Measurements from ENCODE around the gene APBB3.

APBB3 gene

GRCh38 chr5:140556438-140556837 is 8.0 kb downstream of the APBB3 start (continued):
- TF ChIP-seq PATZ1 (tag by site-specific recombination; IDR thresholded peaks at IDR 0.05) (no peak), ZNF16 (tag by site-specific recombination; IDR thresholded peaks at IDR 0.05; ENCODE audit: low read depth) (no peak)

GRCh38 chr5:140555747-140556312 is 8.6 kb downstream of the APBB3 start:
- Histone ChIP-seq H3K9me3 (ENCODE audit: control insufficient read depth, insufficient read depth, low read depth, low read length) (no peaks in the 10 kb centered on the region), H3K27ac (ENCODE audit: extremely low read depth, low read depth, low read length) (no peak overlapping the region), H3K4me3 (ENCODE audit: low read depth, low read length) (peak overlapping the region; percentile 90), H3K4me1 (ENCODE audit: control insufficient read depth, insufficient read depth, low read length) (0 out of 2 replicates have a peak, but pooled peaks cover 4% of the 10 kb centered on the region), H3K36me3 (ENCODE audit: control insufficient read depth in 2 of 2, insufficient read depth in 1 of 2, low read length in 2 of 2) (peaks cover 0 to 58% of the 10 kb centered on the region in 2 experiments; a peak in 2 of 3 replicates)
- ChIA-PET CTCF (interaction anchor here (0.8 to 2.9 kb wide), 2 partner anchors 80 to 182 kb away, joined by 5 to 11 read pairs; no protein-coding TSS in a partner anchor), POLR2A (interaction anchor here (1.1 to 1.2 kb wide), 2 partner anchors 8 to 155 kb away, joined by 3 to 4 read pairs; partner anchors contain the start of gene APBB3)
- no peak for TF ChIP-seq BCL11B (tag by site-specific recombination; IDR thresholded peaks at IDR 0.05; ENCODE audit: low read depth)
- no peak for TF ChIP-seq ZNF555 (tag by site-specific recombination; conservative IDR thresholded peaks at IDR 0.05)
- TF ChIP-seq ZBTB26 (tag by site-specific recombination; optimal IDR thresholded peaks at IDR 0.05), result no peak
- no peak for TF ChIP-seq ZNF416 (tag by site-specific recombination; IDR thresholded peaks at IDR 0.05)
- TF ChIP-seq ZNF621 (tag by site-specific recombination; IDR thresholded peaks at IDR 0.05), result no peak
- no peak for TF ChIP-seq ZNF404 (tag by site-specific recombination; IDR thresholded peaks at IDR 0.05)

GRCh38 chr5:140554454-140554853 is 9.9 kb downstream of the APBB3 start:
- ChIA-PET POLR2A (interaction anchor here (0.5 to 1.6 kb wide), 5 partner anchors 10 to 153 kb away, joined by 3 to 6 read pairs (median 4); partner anchors contain the start of genes IK and NDUFA2), CTCF (interaction anchor here (1.0 kb wide), 1 partner anchor 80 kb away, joined by 3 read pairs; no protein-coding TSS in a partner anchor)
- H3K9me3 ChIP-seq (ENCODE audit: control insufficient read depth, insufficient read depth, low read depth, low read length), result no peaks in the 10 kb centered on the region
- peaks cover 0 to 59% of the 10 kb centered on the region in 2 experiments for H3K36me3 ChIP-seq (ENCODE audit: control insufficient read depth in 2 of 2, insufficient read depth in 1 of 2, low read length in 2 of 2)
- H3K27ac ChIP-seq (ENCODE audit: extremely low read depth, low read depth, low read length), result no peak overlapping the region
- no peak for TF ChIP-seq ZNF561 (tag by site-specific recombination; IDR thresholded peaks at IDR 0.05; ENCODE audit: borderline replicate concordance)
- no peak for TF ChIP-seq ZNF645 (tag by site-specific recombination; IDR thresholded peaks at IDR 0.05)
- no peak for TF ChIP-seq PRDM10 (tag by site-specific recombination; IDR thresholded peaks at IDR 0.05)
- no peak for TF ChIP-seq ZNF140 (tag by site-specific recombination; IDR thresholded peaks at IDR 0.05)
- peak; percentile 39; the same call in 1 of the 2 replicates for TF ChIP-seq ZEB2 (tag by site-specific recombination; IDR thresholded peaks at IDR 0.05)
- no peak for TF ChIP-seq HOXC10 (CRISPR knock-in tag; IDR thresholded peaks at IDR 0.05)
- TF ChIP-seq PRDM1 (tag by site-specific recombination; IDR thresholded peaks at IDR 0.05), result peak; percentile 86
- TF ChIP-seq KLF16 (tag by site-specific recombination; IDR thresholded peaks at IDR 0.05), result no peak
- 0 out of 2 replicates have a peak, but pooled peaks have one; percentile 10 for TF ChIP-seq ZXDB (tag by site-specific recombination; IDR thresholded peaks at IDR 0.05)
- no peak overlapping the region for H3K4me3 ChIP-seq (ENCODE audit: low read depth, low read length)
- 0 out of 2 replicates have a peak, but pooled peaks cover 4% of the 10 kb centered on the region for H3K4me1 ChIP-seq (ENCODE audit: control insufficient read depth, insufficient read depth, low read length)
